GM19239 (cell line): Measurements from ENCODE around the gene EEFSEC.

ENCODE experiments used
- DNase-seq: peaks from one replicate; pipeline ENCODE4 v3.0.0; 2011; ENCODE audit warnings: low spot score; ENCODE audit not compliant: insufficient read length
- FAIRE-seq: peaks from 2 replicates; lab custom pipeline; 2011; peaks lifted over from hg19 to GRCh38; lab: Jason Lieb, UNC

EEFSEC gene

DNA sequence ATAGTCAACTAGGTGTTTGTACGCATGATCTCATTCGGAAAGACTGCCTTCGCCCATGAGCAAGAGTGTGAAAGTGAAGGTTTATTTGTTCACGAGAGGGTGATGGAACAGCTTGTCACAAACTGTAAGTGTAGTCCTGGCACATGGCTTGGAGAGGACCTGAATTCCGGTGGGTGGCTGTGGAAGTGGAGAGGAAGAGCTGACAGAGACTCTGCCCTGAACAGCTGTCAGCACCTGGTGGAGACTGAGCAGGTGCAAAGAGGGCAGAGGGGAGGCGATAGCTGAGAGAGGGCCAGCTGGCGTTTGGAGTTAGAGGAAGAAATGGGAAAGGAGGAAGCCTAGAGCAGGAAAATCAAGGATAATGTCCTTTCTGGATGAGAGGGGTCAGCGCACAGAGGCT, 155.7 kb downstream of the EEFSEC start:
- DNase-seq (no peak), FAIRE-seq (no peak)

DNA sequence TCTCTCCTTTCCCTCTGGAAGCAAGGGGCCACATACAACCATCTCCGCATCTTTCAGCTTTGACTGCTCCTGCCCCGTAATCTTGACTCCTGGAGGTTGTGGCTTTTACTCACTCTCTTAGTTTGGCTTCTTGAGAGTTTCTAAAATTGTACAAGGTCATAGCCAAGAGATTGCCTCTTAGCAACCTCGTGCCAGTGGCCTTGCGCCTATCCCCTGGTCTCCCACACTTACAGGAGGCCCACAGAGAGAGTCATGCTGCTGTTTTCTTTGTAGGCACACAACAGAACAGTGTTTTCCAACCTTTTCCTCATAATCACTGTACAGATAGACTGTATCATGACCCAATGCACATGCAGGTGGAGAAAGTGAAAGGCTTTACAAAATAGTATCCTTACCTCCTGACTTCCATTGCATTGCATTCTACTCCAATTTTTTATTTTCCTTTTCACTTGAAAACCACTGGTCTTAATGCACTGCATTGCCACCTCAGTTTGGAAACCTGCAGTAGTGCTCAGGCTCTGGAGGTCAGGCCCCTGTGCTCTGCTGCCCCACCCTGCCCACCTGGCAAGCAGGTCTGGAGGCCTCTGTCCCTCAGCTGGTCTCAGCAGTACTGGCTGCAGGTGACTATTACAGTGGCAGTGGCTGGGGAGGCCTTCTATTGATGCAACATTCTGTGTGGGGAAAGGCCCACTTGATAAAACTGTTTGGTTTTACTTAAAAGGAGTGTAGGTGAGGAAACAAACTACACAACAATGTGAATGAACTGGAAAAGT, 157.2 kb downstream of the EEFSEC start:
- no peak for FAIRE-seq
- DNase-seq: no peak

DNA sequence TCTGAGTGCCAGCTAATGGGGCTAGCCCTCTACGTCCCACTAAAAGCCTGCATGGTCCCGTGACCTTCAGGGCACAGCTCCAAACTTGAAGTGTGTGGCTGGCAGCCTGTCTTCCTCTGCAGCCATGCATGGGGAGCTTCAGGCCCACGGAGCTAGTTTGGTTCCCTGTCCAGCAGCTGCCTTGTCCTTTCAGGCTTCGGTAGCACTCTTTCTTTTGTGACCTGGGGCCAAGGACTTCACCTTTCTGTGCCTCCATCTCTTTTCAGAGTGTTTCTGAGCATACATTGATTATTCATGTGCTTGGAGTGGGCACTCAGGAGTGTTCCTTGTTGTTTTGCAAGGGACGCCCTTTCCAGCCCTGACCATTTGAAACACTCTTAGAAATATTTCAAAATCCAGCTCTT, 158.2 kb downstream of the EEFSEC start:
- FAIRE-seq (no peak), DNase-seq (no peak)

DNA sequence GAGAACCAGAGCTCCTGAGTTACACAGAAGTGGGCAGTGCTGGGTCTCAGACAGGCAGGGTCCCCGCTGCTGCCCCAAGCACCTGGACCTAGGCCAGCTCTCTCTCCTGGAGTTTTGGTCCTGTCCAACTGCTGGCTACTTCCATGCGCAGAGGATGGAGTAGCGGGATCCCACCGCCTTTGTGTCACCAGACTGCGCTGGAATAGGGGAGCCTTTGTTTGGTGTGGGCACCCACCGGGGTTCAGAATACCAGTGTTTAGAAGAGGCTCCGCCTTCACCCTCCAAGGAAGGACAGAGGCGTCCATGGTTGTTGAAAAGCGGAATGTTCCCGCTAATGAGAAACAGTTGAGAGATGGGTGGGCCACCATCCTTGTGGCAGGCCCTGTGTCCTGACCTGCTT, 159.0 kb downstream of the EEFSEC start:
- no peak for FAIRE-seq

DNA sequence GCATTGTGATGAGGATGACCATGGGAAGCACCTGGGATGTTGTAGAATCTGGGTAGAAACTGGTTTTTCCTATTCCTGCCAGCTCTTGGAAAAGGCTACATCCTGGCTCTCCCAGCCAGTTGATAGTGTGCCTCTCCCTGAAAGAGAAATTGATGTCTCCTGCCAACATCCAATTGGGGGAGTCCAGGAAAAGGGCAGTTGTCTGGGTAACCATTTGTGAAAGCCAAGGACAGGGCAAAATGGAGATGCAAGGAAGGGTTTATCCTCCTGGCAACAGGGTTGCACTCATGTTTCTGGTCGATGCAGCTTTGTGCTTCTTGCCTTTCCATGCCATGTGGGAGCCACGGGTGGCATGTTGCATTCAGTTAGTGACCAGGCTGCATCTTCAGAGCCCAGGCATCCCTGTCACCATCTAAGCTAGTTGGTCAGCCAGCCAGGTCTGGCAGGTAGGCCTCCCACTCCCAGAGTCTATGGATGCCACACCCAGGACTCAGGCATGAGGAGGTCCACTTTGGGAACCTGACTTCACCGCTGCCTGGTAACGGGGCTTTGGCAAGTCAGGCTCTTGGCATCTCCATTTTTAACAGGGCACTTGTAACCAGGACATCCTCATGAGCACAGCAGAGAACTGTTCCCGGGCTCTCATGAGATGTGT, 159.9 kb downstream of the EEFSEC start:
- no peak for DNase-seq
- no peak for FAIRE-seq

More for the DNA sequence above, 159.0 kb downstream of the EEFSEC start:
- DNase-seq: no peak

DNA sequence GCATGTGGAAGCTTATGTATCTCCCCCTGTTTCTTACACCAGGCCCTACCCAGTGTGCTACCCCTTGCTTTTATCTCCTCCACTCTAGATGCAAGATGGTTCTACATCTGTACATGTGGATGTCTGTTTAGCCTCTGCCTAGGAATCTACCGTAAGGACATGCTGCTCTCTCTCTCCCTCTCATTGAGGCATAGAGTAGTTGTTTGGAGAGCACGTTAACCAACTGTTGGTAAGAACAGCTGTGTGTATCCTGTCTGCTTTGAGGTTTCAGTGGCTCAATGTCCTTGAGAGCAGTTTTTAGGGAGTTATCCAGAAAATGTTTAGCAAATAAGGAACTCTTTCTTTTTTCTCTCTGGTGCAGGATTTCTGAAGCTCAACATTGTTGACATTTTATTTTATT, 160.7 kb downstream of the EEFSEC start:
- DNase-seq (no peak), FAIRE-seq (no peak)

DNA sequence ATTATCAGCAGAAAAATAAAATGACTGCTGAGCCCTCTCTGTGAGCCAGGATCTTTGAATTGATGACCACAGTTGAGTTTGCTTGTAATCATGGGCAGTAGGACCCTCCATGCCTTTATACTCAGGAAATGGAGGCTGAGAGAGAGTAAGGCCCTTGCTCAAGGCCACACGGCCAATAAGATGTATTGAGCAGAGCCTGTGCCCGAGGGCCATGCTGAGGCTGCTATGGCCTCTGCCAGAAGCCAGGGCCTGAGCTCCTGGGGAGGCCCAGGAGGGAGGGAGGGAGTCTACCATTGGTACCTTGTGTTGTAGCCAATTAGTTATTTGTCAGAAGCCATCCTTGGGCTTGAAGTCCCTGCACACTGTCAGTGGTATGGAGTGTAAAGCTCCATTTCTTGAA, 162.0 kb downstream of the EEFSEC start:
- no peak for FAIRE-seq

DNA sequence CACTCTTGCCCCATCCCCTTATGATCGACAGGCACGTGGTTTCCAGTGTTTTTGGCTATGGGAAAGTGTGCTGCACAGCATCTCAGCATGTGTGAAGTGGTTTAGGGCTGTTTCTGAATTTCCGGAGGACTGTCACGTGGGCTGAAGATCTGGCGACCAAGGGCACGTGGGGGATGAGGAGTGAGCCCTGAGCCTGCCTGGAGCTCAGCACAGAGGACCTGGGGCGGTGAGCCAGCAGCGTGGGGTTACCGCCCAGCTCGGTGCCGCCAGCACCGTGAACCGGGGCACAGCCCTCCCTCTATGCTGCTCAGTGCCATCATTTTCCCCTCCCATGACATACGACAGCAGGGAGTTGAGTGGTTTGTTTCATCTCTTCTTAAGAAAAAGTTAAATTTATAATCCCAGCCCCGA, 163.2 kb downstream of the EEFSEC start:
- no peak for FAIRE-seq

More for the DNA sequence above, 162.0 kb downstream of the EEFSEC start:
- DNase-seq: no peak

DNA sequence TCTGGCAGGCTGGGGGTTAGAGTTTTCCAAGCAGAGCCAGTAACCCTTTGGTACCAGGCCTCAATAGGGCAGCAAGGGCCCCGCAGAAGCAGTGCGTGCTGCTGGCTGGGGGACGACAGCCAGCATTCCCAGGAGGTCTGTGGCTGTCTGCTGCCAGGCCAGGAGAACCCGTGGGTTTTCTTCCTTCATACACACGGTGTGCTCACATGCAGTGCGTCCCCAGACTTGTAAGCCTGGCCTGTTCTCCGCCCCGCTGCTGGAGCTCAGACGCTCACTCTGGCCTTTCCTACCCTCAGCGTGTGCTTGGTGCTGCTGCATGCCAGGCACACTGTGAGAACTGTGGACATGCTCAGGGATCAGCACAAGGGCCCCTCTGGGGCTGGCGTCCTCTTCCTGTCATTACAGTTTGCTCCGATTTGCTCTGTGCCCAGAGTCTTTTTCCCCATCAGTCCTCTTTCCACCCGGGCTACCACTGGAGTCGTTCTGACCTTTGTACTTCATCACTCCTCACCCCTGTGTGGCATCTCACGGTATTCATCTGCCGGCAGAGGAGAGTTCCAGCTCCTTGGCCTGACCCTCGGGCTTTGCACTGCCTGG, 163.9 kb downstream of the EEFSEC start:
- DNase-seq (no peak), FAIRE-seq (no peak)

More for the DNA sequence above, 163.2 kb downstream of the EEFSEC start:
- no peak for DNase-seq

DNA sequence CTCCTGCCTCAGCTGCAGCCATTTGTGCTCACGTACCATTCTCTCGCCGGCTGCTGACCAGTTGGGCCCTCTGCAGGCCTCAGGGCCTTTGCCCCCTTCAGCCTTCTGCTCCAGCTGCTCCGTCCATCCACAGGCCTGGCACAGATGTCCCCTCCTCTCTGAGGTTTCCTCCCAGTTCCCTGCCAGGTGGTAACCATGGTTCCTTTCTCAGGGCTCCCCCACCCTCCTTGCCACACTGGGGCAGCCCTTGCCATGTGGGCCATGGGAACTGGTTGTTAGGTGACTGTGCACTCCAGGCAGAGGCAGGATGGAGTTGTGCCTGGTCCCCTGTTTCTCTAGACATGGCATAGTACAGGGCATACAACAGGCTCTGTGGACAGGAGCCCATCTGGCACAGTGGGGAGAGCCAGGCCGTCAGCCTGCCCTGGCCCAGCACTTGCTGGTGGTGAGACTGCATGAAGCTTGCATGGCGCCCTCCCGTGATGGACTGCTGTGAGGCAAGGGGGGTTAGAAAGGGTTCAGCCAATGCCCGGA, 164.5 kb downstream of the EEFSEC start:
- FAIRE-seq: no peak
- DNase-seq: no peak

DNA sequence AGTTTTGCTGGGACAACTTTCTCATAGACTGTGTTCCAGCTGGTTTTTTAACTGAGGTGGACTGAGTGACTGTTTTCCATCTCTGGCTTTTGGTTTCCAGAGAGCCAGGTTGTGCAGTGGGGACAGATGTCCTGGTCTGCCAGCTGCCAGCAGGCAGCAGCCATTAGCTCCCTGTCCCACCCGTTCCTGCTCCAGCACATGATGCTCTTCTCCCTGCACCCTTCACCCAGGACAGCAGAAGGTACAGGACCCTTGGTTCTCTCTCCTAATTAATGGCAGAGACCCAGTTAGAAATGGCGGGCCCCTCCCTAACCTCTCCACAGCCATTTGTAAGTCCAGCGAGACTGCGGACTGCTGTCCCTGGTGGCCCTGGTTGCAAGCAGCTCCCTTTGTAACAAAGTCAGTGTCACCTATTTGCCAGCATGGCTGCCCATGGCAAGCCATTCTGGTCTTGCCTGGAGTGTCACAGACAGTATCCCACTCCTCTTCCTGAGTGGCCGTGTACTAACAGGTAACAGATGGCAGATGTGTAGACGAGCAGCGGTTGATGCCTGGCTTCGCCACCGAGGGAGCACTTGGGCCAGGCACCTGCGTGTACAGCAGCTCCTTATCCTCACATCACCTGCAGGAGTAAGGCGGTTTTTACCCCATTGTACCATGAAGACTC, 165.1 kb downstream of the EEFSEC start:
- DNase-seq (no peak), FAIRE-seq (no peak)

DNA sequence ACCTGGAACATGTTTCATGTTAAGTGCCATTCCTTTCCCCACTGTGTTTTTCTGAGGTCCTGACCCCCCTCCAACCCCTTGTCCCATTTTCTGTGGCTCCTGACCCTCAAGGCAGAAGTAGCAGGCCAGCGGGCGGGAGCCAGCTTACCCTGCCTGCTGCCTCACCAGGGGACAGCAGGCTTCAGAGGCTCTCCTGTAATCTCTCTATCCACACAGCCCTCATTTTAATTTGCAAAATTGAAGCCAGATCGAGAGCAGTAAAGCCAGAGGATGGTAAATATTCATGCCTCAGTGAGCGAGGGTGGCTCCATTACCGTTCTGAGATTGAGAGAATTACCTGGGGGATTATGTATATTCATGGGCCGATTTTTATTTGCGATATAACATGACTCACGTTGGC, 165.8 kb downstream of the EEFSEC start:
- DNase-seq (no peak), FAIRE-seq (no peak)

DNA sequence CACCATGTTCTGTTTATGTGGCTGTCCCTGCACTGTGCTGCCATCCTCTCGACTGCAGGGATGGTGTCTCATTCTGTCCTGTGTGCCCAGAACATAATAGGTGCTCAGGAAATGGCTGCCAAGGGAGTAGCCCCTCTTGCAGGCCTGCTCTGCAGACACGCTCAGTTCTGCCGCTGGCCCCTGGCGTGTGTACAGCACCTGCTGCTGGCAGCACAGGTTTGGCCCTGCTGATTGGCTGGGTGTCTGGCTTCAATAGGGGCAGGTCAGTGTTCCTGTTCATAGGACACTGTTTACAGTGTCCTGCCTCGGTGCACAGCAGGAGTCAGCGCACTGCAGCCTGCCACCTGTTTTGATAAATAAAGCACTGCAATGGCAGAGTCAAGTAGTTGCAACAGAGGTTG, 166.5 kb downstream of the EEFSEC start:
- DNase-seq (no peak), FAIRE-seq (no peak)

DNA sequence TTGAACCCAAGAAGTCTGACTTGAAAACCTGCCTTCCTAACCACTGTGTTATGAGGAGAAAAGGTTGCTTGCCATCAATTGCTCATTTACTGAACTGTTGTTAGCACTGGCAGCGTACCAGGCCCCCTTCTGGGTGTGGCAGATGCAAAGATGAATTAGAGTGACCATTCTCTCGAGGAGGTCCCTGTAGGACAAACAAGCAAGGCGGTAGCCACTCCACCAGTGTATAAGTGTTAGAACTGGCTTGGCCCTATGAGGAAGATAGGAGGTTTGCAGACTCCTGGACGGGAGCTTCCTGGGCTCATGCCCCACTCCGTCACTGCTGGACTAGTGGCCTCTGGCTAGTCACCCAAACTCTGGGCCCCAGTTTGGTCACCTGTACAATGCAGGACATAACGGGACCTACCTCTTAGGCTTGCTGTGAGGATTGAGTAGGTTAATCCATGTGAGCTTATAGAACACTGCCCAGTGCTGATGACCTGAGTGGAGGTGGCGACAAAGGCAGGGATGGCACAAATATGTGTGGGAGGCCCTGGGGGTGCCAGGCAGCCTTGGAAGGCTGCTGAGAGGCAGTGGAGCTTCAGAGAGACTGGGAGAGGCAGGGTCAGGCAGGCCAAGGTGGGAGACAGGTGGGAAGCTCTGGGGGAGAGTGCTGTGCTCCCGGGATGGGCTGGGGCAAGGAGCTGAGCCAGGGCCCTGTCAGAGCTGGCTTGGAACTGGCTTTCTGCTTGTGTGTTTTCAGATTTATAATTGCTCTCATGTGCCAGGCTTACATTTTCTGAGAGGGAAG, 167.5 kb downstream of the EEFSEC start:
- DNase-seq: no peak
- FAIRE-seq: no peak

DNA sequence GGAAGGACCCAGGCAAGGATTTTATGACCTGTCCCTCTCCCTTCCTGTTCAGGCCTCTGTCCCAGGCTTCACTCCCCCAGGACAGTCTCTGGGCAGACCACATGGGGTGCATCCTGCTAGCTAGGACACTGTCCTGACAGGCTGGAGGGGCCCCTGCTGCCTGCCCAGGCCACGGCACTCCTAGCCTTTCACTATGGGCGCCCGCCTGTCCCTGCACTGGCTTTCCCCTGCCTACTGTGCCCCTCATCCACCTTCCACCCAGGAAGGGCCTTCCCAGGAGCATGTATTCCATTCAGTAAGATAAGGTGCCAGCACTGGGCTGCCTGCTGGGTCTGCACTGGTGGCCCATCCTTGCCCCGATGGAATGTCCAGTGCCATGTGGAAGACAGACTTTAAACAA, 168.1 kb downstream of the EEFSEC start:
- FAIRE-seq: no peak

DNA sequence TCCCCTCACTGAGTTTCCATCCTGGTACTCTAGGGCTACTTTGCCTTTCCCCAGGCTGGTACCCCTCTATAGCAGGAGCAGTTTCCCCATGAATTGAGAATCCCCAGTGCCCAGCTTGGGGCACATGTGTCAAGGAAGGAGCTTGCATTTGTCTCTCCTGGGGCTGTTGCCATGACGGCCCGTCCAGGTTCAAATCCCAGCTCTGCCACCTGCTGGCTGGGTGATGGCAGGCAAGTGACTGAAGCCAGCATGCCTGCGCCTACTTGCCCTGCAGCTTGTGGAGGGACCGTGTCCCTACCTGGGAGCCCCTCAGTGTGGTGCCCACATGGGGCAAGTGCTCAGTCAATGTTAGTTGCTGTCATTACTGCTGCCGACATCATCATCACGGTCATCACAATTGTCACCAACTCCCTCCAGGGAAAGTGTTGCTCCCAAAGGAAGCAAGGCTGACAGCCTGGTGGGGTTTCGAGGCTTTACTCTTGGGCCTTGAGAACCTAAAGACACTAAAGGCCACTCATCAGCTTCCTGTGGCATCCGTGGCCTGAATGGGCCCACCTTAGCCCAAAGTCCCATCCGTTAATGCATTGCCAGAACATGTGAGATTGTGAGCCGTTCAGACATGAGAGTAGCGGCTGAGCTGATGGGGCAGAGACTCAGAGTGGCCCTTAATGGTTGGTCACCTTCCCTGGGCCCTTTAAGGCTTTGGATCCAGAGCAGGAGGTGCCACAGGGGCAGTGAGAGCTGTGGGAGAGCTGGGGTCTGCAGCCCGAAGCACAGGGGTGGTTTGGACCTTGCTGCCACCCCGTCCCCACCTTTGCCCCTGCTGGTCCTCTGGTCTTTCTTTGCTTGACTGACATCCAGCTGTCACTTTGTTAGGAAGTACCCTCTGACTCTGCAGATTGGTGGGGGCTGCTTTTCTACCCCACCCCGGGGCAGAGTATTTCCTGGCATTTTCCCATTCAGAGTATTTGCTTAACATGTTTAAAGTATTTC, 169.0 kb downstream of the EEFSEC start:
- FAIRE-seq (no peak), DNase-seq (no peak)

More for the DNA sequence above, 168.1 kb downstream of the EEFSEC start:
- no peak for DNase-seq

DNA sequence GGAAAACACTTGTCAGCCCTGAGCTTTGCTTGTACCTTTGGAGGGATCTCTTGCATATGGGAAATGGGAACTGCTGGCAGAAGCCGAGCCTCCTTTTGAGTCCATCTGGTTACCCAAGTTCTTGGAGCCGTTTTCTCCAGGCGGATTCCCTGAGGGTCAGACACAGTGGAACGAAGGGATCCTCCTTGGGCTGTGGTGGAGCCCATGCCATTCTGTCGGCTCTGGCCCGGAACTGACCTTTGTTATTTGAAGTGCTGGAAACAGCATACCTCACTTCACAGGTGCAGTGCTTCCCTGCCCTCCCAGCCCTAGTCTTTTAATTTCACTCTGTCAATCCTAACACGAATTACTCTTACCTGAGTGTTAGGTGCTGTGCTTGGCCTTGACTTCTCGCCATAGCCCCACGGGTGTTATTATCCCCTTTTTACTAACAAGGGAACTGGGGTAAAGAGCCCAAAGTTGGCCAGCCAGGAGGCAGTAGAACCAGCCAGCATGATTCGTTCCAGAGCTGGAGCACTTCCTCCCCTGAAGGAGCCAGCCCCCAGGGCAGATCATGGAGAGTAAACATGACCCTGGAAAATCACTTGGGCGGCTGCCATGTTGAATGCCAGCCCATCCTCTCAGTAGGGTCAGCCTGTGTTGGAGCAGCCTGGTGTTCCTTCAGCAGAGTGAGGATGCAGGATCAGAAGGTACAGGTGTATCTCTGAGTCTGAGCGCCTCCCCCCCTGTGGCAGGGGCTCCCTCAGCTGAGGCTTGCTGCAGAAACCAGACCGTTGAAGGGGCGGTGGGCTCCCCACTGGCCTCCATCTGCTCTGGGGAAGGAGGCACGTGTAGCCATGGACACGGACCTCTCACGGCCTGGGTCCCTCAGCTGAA, 170.2 kb downstream of the EEFSEC start:
- no peak for DNase-seq
- FAIRE-seq: no peak
